ENCODE measurements around the gene DIP2B.
"Not testable (repeated sequence)": the region's sequence is repeated elsewhere in the genome, so short reads cannot be mapped to it uniquely, and the experiment has no call there.

Gene DIP2B

GRCh38 chr12:50504798-50505674, at the start of gene DIP2B:
Gene DIP2B, plus strand, starts transcription at chr12:50504985. Its CDS starts 156 bp downstream, at chr12:50505141.
- peak; percentile 88 for DNase-seq

- no peak for DNase-seq
Measured at GRCh38 chr12:50458606-50459005, 46.2 kb upstream of the DIP2B start.

DNA sequence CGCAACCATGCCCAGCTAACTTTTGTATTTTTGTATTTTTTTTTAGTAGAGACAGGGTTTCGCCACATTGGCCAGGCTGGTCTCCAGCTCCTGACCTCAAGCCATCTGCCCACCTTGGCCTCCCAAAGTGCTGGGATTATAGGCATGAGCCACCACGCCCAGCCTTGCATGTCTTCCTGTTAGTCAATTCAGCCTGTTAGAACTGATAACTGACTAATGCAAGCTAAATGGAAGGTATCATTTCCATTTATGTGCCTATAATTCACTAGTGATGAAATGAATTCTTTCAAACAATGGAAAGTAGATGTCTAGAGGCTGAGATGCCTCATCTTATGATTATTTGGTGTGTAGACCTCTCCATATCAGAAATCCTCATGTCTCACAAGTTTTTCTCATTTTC, 37.3 kb upstream of the DIP2B start:
- no peak for DNase-seq

- DNase-seq, result no peak
Measured at GRCh38 chr12:50477241-50477832, 27.4 kb upstream of the DIP2B start.

DNA sequence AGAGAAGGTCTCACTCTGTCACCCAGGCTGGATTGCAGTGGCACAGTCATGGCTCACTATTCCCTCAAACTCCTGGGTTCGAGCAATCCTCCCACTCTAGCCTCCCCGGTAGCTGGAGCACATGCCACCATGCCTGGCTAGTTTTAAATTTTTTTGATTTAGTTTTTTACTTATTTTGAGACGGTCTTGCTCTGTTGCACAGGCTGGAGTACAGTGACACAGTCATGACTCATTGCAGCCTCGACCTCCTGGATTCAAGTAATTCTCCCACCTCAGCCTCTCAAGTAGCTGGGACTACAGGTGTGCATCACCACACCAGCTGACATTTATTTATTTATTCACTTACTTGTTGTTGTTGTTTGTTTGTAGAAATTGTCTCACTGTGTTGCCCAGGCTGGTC, 22.2 kb upstream of the DIP2B start:
- DNase-seq, result no peak

DNA sequence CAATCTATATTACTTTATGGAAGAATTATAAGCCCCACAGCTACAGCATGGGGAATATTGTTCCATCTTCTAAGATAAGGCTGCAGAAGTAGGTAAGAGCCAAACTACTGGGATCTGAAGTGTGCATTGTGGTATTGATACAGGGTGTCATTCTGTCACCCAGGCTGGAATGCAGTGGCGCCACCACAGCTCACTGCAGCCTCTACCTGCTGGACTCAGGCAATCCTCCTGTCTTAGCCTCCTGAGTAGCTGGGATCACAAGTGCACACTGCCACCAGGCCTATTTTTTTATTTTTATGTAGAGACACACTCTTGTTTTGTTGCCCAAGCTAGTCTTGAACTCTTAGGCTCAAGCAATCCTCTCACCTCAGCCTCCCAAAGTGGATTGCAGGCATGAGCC, 21.3 kb upstream of the DIP2B start:
- DNase-seq, result no peak

GRCh38 chr12:50488801-50489200, 16.0 kb upstream of the DIP2B start:
- no peak for DNase-seq

- DNase-seq, result not testable (repeated sequence)
Measured at GRCh38 chr12:50498119-50498518, 6.7 kb upstream of the DIP2B start.

GRCh38 chr12:50505675-50506530, 1.1 kb downstream of the DIP2B start:
- DNase-seq, result no peak

- DNase-seq, result no peak
Measured at GRCh38 chr12:50506753-50507473, 2.1 kb downstream of the DIP2B start.

DNA sequence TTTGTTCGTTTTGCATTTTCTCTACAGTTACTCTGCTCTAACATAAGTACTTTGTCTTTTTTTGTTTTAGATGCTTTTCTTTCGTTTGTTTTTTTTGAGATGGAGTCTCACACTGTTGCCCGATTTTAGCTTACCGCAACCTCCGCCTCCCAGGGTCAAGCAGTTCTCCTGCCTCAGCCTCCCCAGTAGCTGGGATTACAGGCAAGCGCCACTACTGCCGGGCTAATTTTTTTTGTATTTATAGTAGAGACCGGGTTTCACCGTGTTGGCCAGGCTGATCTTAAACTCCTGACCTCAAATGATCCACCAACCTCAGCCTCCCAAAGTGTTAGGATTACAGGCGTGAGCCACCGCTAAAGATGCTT, 2.7 kb downstream of the DIP2B start:
- DNase-seq, result no peak

DNA sequence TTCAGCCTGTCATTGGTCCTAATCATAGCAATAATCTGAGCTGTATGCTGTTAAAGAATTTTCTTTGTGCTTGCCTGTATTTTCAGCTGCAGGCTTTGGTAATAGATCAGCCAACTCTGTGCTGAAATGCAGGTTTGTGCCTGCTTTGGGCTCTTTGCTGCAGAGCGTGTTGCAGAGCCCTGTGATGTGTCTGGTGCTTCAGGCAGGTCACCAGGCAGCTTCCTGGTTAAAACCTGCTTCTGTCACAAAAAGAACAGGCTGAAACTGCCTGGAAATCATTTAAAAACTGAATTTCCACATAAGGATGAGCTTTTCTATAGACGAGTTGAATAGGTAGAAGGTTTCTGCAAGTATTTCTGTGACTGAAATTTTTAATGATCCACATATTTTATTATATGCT, 3.1 kb downstream of the DIP2B start:
- no peak for DNase-seq

DNA sequence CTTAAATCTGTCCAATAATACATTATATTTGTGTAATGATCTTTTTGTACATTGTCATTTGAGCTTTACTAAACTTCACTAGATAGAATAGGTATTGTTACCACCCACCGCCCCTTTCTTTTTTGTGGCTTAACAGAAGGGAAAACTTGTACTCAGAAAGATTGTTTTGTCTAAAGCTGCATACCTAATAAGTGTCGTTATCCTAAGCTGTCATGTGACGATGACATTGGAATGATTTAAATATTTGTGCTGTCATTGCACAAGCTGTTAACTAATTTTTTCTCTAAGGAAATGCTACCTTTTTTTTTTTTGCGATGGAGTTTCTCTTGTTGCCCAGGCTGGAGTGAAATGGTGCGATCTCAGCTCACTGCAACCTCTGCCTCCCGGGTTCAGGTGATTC, 3.6 kb downstream of the DIP2B start:
- no peak for DNase-seq

- no peak for DNase-seq
Measured at GRCh38 chr12:50508970-50509663, 4.3 kb downstream of the DIP2B start.

GRCh38 chr12:50514526-50515276, 9.9 kb downstream of the DIP2B start:
- no peak for DNase-seq

- DNase-seq, result no peak
Measured at GRCh38 chr12:50515587-50515986, 10.8 kb downstream of the DIP2B start.

DNA sequence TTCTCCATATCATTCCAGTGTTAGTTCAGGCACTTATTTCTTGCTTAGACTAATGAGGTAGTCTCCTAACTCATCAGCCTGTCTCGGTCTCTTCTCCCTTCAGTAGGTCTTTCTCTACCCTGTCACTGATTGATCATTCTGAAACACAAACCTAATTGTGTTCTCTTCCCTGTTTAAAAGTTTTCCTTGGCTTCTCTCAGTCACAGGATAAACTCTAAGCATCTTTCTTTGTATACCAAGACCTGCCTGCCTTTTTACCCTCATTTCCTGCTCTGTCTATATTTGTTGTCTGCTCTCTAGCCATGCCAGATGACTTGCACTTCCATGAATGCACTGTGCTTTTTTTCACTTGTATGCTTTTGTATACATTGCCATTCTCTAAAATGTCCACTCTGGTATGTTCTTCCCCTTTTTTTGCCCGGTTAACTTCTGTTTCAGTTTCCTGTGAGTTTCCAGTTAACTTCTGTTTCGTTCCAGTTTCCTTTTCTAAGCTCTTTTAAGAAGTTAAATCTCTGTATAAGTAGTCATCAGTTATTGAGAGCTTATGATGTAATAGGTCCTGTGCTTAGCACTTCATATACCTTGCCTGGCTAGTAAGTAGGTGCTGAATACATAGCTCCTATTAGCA, 12.8 kb downstream of the DIP2B start:
- no peak for DNase-seq

GRCh38 chr12:50518090-50518489, 13.3 kb downstream of the DIP2B start:
- DNase-seq, result no peak

DNA sequence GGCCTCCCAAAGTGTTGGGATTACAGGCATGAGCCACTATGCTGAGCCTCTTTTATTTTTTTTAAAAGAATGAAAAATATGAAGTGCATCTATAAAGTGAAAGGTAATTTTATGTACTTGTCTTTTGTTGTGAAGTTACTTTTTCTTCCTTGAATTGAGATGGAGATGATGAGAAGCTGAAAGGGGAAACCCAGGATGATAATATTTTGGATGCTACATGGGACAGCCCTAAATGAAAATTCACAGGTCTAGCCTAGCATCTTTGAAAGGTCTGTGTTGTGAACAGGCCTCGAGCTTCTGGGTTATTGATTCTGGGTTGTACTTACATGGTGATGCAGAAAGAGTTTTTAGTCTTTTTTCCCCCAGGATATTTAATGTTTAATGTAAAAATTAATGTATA, 14.6 kb downstream of the DIP2B start:
- no peak for DNase-seq

DNA sequence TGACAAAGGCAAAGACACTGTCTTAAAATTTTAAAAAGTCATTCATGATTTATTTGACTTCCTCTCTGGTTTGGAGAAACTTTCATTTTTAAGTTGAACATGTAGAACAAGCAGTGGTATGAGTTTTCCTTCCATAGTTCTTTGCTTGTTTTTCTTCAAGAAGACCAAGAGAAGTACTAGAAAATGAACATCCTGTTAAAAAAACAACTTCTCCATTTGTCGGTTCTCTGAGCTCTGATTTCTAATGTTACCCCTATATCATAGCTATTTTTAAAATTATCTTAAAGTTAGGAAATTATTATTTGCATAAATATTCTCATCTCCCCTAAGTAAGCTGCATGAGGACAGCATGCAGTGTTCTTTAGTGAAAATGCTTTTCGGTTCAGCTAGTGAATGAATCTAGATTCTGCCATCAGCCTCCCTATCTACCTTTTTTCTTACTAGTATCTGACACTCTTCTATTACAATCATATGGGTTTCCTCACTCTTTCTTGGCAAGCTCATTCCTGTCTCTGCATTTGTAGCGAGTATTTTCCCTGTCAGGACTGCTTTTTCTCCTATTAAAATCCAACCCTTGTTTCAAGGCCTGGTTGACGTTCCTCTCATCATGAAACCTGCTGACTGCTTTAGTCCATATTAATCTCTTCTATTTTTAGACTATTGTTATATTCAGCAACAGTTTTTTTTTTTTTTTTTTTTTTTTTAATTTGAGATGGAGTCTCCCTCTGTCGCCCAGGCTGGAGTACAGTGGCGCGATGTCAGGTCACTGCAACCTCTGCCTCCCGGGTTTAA, 15.8 kb downstream of the DIP2B start:
- no peak for DNase-seq

Data from NCI-H2107 (cell line).